A549 (cell line): ENCODE results near the gene CER1.

Experiments
- BHLHE40 ChIP-seq: IDR thresholded peaks from 2 replicates; pipeline ENCODE4 v1.6.1; 2012; ENCODE audit warnings: low read depth, low read length, inconsistent platforms
- CTCF ChIP-seq: fragments of >200 bp; sonication (Bioruptor Twin); formaldehyde crosslinking; IDR thresholded peaks from 3 replicates; pipeline ENCODE4 v1.5.1; 2016
- HDAC2 ChIP-seq: fragments of 200-600 bp; sonication (generic); IDR thresholded peaks from 2 replicates; pipeline ENCODE4 v1.6.1; 2016
- JUNB ChIP-seq: fragments of >200 bp; sonication (Bioruptor Twin); formaldehyde crosslinking; IDR thresholded peaks from 2 replicates; pipeline ENCODE4 v1.6.1; 2016
- USF2 ChIP-seq: fragments of 450-650 bp; IDR thresholded peaks from 2 replicates; pipeline ENCODE4 v1.6.1; 2014; ENCODE audit warnings: antibody characterized with exemption

GRCh38 chr9:14750821-14751220 is 28.3 kb upstream of the CER1 start:
- no peak for TF ChIP-seq USF2
- no peak for TF ChIP-seq HDAC2
- TF ChIP-seq CTCF: no peak
- no peak for TF ChIP-seq JUNB
- TF ChIP-seq BHLHE40: no peak
